T47D (cell line): ENCODE measurements around the gene GAS2.

Experiments
- DNase-seq, 2 experiments: peaks; one replicate each; pipeline versions ENCODE4 v3.0.0 to v3.0.0-alpha.2; 2011 to 2012; ENCODE audit warnings: low read depth in 1 of 2, low spot score in 1 of 2
- JUND ChIP-seq: IDR thresholded peaks from 2 replicates; pipeline ENCODE4 v1.6.1; 2012; ENCODE audit warnings: low read depth
- in situ Hi-C: cut with HindIII; loops from 2 replicates; pipeline ENCODE4 v1.10.0; 2016; ENCODE audit warnings: low sequenced_read_pairs, low pct_unique_long_range_greater_than_20kb

The GAS2 gene

GRCh38 chr11:22656130-22656529, 10.3 kb upstream of the GAS2 start:
- in situ Hi-C loops = no loop called here
- no peak for TF ChIP-seq JUND
- no peak for DNase-seq

- in situ Hi-C loops = no loop called here
- no peak for DNase-seq
- no peak for TF ChIP-seq JUND
Measured at GRCh38 chr11:22657101-22657694, 9.2 kb upstream of the GAS2 start.

GRCh38 chr11:22659783-22660182, 6.6 kb upstream of the GAS2 start:
- in situ Hi-C loops = no loop called here
- no peak for DNase-seq
- no peak for TF ChIP-seq JUND

- in situ Hi-C loops = no loop called here
- DNase-seq = no peak
- TF ChIP-seq JUND = no peak
Measured at GRCh38 chr11:22666688-22667439, 453 bp downstream of the GAS2 start.

- TF ChIP-seq JUND = no peak
- in situ Hi-C loops = no loop called here
- no peak for DNase-seq
Measured at GRCh38 chr11:22668005-22668796, 1.8 kb downstream of the GAS2 start.

- no peak for TF ChIP-seq JUND
- in situ Hi-C loops = no loop called here
- DNase-seq = no peak
Measured at GRCh38 chr11:22669368-22669767, 3.0 kb downstream of the GAS2 start.

- in situ Hi-C loops = no loop called here
- no peak for TF ChIP-seq JUND
- DNase-seq = peak; percentile 50 to 67
Measured at GRCh38 chr11:22670830-22671229, 4.4 kb downstream of the GAS2 start.

GRCh38 chr11:22671751-22672150, 5.3 kb downstream of the GAS2 start:
- in situ Hi-C loops = no loop called here

GRCh38 chr11:22674470-22675439, 8.3 kb downstream of the GAS2 start:
- DNase-seq = peak in 1 of 2 experiments; percentile 40
- in situ Hi-C loops = no loop called here
- no peak for TF ChIP-seq JUND

More at GRCh38 chr11:22671751-22672150, 5.3 kb downstream of the GAS2 start:
- DNase-seq = no peak
- TF ChIP-seq JUND = no peak

- in situ Hi-C loops = no loop called here
- no peak for TF ChIP-seq JUND
- no peak for DNase-seq
Measured at GRCh38 chr11:22677153-22677903, 10.9 kb downstream of the GAS2 start.

- DNase-seq = no peak
- TF ChIP-seq JUND = no peak
- in situ Hi-C loops = no loop called here
Measured at GRCh38 chr11:22680628-22681027, 14.2 kb downstream of the GAS2 start.
